KMS-11 (cell line): ENCODE data around the gene TSPAN19.
"Not testable (repeated sequence)": the region's sequence is repeated elsewhere in the genome, so short reads cannot be mapped to it uniquely, and the experiment has no call there.

Source experiments
- H2AFZ ChIP-seq: fragments of 200-600 bp; sonication (generic); 2 replicates; pipeline ENCODE4 v1.6.1; 2016; ENCODE audit warnings: antibody characterized with exemption, mixed run types, low read depth
- H3K27ac ChIP-seq: fragments of 200-600 bp; sonication (generic); 2 replicates; pipeline ENCODE4 v1.6.1; 2016; ENCODE audit warnings: mild to moderate bottlenecking, mixed run types
- H3K27me3 ChIP-seq: fragments of 200-600 bp; sonication (generic); 2 replicates; pipeline ENCODE4 v1.6.1; 2017; ENCODE audit warnings: mild to moderate bottlenecking, low read depth, mixed run types, moderate library complexity; ENCODE audit not compliant: insufficient read depth
- H3K36me3 ChIP-seq: fragments of 200-600 bp; sonication (generic); 2 replicates; pipeline ENCODE4 v1.6.1; 2017; ENCODE audit warnings: mild to moderate bottlenecking, mixed run types; ENCODE audit not compliant: insufficient read depth
- H3K4me1 ChIP-seq: fragments of 200-600 bp; sonication (generic); 2 replicates; pipeline ENCODE4 v1.6.1; 2016; ENCODE audit warnings: mild to moderate bottlenecking, low read depth, mixed run types; ENCODE audit not compliant: poor library complexity, severe bottlenecking
- H3K4me2 ChIP-seq: fragments of 200-600 bp; sonication (generic); 2 replicates; pipeline ENCODE4 v1.7.0; 2016; ENCODE audit warnings: mild to moderate bottlenecking, mixed run types
- H3K4me3 ChIP-seq: fragments of 200-600 bp; sonication (generic); IDR thresholded peaks from 2 replicates; pipeline ENCODE4 v1.6.1; 2017; ENCODE audit warnings: low read depth, low read length, mixed read lengths; ENCODE audit not compliant: insufficient read depth
- H3K79me2 ChIP-seq: fragments of 200-600 bp; sonication (generic); 2 replicates; pipeline ENCODE4 v1.6.1; 2016; ENCODE audit warnings: low read depth, mixed run types; ENCODE audit not compliant: insufficient read depth
- H3K9ac ChIP-seq: fragments of 200-600 bp; sonication (generic); 2 replicates; pipeline ENCODE4 v1.6.1; 2016; ENCODE audit warnings: mild to moderate bottlenecking, mixed run types
- H4K20me1 ChIP-seq: fragments of 200-600 bp; sonication (generic); 2 replicates; pipeline ENCODE4 v1.6.1; 2016; ENCODE audit warnings: mild to moderate bottlenecking, mixed run types; ENCODE audit not compliant: insufficient read depth
- CTCF ChIP-seq: fragments of 200-600 bp; sonication (generic); conservative IDR thresholded peaks from 2 replicates; pipeline ENCODE4 v1.6.1; 2017; ENCODE audit warnings: low read depth, mild to moderate bottlenecking, antibody characterized with exemption, low read length, moderate library complexity, mixed read lengths

Gene TSPAN19

GRCh38 chr12:85016413-85016812, 19.7 kb downstream of the TSPAN19 start:
- Histone ChIP-seq H3K27me3 (no peaks in the 10 kb centered on the region), H3K4me1 (no peaks in the 10 kb centered on the region), H3K4me2 (no peak overlapping the region)

GRCh38 chr12:85007836-85008235, 28.2 kb downstream of the TSPAN19 start:
- no peak for TF ChIP-seq CTCF
- Histone ChIP-seq H3K27ac (no peak overlapping the region), H3K4me1 (peaks cover 6% of the 10 kb centered on the region), H3K4me3 (no peak overlapping the region), H3K27me3 (no peaks in the 10 kb centered on the region), H3K36me3 (no peaks in the 10 kb centered on the region), H3K4me2 (no peak overlapping the region), H3K9ac (no peak overlapping the region), H4K20me1 (no peaks in the 10 kb centered on the region), H3K79me2 (no peaks in the 10 kb centered on the region), H2AFZ (no peak overlapping the region)

More at GRCh38 chr12:85016413-85016812, 19.7 kb downstream of the TSPAN19 start:
- H3K27ac ChIP-seq, result no peak overlapping the region
- H3K36me3 ChIP-seq, result no peaks in the 10 kb centered on the region
- H3K79me2 ChIP-seq, result no peaks in the 10 kb centered on the region
- TF ChIP-seq CTCF, result no peak
- no peak overlapping the region for H3K9ac ChIP-seq
- H4K20me1 ChIP-seq, result no peaks in the 10 kb centered on the region
- no peak overlapping the region for H2AFZ ChIP-seq
- H3K4me3 ChIP-seq, result no peak overlapping the region

GRCh38 chr12:85006206-85006605, 29.9 kb downstream of the TSPAN19 start:
- no peak overlapping the region for H3K4me3 ChIP-seq
- no peaks in the 10 kb centered on the region for H4K20me1 ChIP-seq
- no peak overlapping the region for H3K27ac ChIP-seq
- no peak for TF ChIP-seq CTCF
- H3K9ac ChIP-seq, result no peak overlapping the region
- H2AFZ ChIP-seq, result no peak overlapping the region
- H3K27me3 ChIP-seq, result no peaks in the 10 kb centered on the region
- no peaks in the 10 kb centered on the region for H3K79me2 ChIP-seq
- H3K4me1 ChIP-seq, result peaks cover 9% of the 10 kb centered on the region
- H3K4me2 ChIP-seq, result no peak overlapping the region
- H3K36me3 ChIP-seq, result no peaks in the 10 kb centered on the region

- H3K4me2 ChIP-seq, result no peak overlapping the region
- H3K79me2 ChIP-seq, result no peaks in the 10 kb centered on the region
- no peaks in the 10 kb centered on the region for H3K27me3 ChIP-seq
- H3K27ac ChIP-seq, result no peak overlapping the region
- H3K36me3 ChIP-seq, result no peaks in the 10 kb centered on the region
- no peak for TF ChIP-seq CTCF
- peaks cover 9% of the 10 kb centered on the region for H3K4me1 ChIP-seq
- H2AFZ ChIP-seq, result no peak overlapping the region
- no peak overlapping the region for H3K9ac ChIP-seq
- no peak overlapping the region for H3K4me3 ChIP-seq
- H4K20me1 ChIP-seq, result no peaks in the 10 kb centered on the region
Measured at GRCh38 chr12:85005615-85006014, 30.5 kb downstream of the TSPAN19 start.

GRCh38 chr12:85005047-85005446, 31.0 kb downstream of the TSPAN19 start:
- not testable (repeated sequence) for H4K20me1 ChIP-seq, H3K27ac ChIP-seq, H3K4me2 ChIP-seq, H3K27me3 ChIP-seq, H3K36me3 ChIP-seq, H2AFZ ChIP-seq, H3K79me2 ChIP-seq, H3K9ac ChIP-seq, H3K4me1 ChIP-seq, H3K4me3 ChIP-seq
